CD8-positive, alpha-beta memory T cell (primary cell): Measurements from ENCODE around the gene OPRL1. TPM values are rescaled to one million over a fixed set of nuclear protein-coding genes. Genes with fewer than 3 reads are reported as not detected.

Source experiments
- CTCF ChIA-PET: fragments of 350-600 bp; sonication (Branson Sonifier 250); formaldehyde crosslinking; loops from one replicate; lab custom pipeline; 2021; ENCODE audit warnings: antibody characterized with exemption; lab: Charles Lee
- POLR2A ChIA-PET: fragments of 350-600 bp; sonication (Branson Sonifier 250); formaldehyde crosslinking; loops from one replicate; lab custom pipeline; 2021; ENCODE audit warnings: antibody characterized with exemption; lab: Charles Lee
- DNase-seq, 5 donors: peaks; one replicate each; pipeline versions ENCODE4 v3.0.0 to v3.0.0-alpha.2; 2020 to 2022; ENCODE audit warnings: mixed read lengths in 1 of 5
- H3K27ac ChIP-seq: one replicate; pipeline ENCODE4 v1.7.0; 2013; ENCODE audit warnings: low read depth, mild to moderate bottlenecking, low read length, moderate library complexity
- H3K27me3 ChIP-seq: 2 replicates; pipeline ENCODE4 v1.7.0; 2013; ENCODE audit warnings: low read length, mild to moderate bottlenecking; ENCODE audit not compliant: insufficient read depth, poor library complexity, severe bottlenecking
- H3K36me3 ChIP-seq: 2 replicates; pipeline ENCODE4 v1.7.0; 2013; ENCODE audit warnings: mild to moderate bottlenecking, low read length, moderate library complexity; ENCODE audit not compliant: insufficient read depth
- H3K4me1 ChIP-seq: 2 replicates; pipeline ENCODE4 v1.7.0; 2013; ENCODE audit warnings: mild to moderate bottlenecking, low read length, moderate library complexity; ENCODE audit not compliant: insufficient read depth
- H3K4me3 ChIP-seq: 2 replicates; pipeline ENCODE4 v1.7.0; 2013; ENCODE audit warnings: mild to moderate bottlenecking, low read length
- H3K9me3 ChIP-seq: 2 replicates; pipeline ENCODE4 v1.7.0; 2013; ENCODE audit warnings: mild to moderate bottlenecking, low read length
- H3K27ac Mint-ChIP-seq, 8 donors: one replicate each; pipeline ENCODE4 v1.8.0; 2020 to 2021; ENCODE audit warnings: mixed read lengths in 8 of 8, mild to moderate bottlenecking in 6 of 8, inconsistent platforms in 3 of 8, moderate library complexity in 3 of 8
- H3K27me3 Mint-ChIP-seq, 2 donors: one replicate each; pipeline ENCODE4 v1.8.0; 2020 to 2021; ENCODE audit warnings: mixed read lengths in 2 of 2, mild to moderate bottlenecking in 1 of 2, moderate library complexity in 1 of 2
- H3K36me3 Mint-ChIP-seq, 3 donors: one replicate each; pipeline ENCODE4 v1.8.0; 2020 to 2021; ENCODE audit warnings: mixed read lengths in 3 of 3, inconsistent platforms in 1 of 3, mild to moderate bottlenecking in 1 of 3
- H3K4me1 Mint-ChIP-seq, 3 donors: one replicate each; pipeline ENCODE4 v1.8.0; 2020 to 2021; ENCODE audit warnings: mixed read lengths in 3 of 3, inconsistent platforms in 1 of 3, mild to moderate bottlenecking in 1 of 3
- H3K4me3 Mint-ChIP-seq, 7 donors: one replicate each; pipeline ENCODE4 v1.8.0; 2020 to 2021; ENCODE audit warnings: mixed read lengths in 7 of 7, mild to moderate bottlenecking in 6 of 7, moderate library complexity in 4 of 7, inconsistent platforms in 2 of 7
- H3K9me3 Mint-ChIP-seq, 5 donors: one replicate each; pipeline ENCODE4 v1.8.0; 2020 to 2022; ENCODE audit warnings: mixed read lengths in 5 of 5, mild to moderate bottlenecking in 3 of 5, moderate library complexity in 2 of 5, inconsistent platforms in 1 of 5
- polyA plus RNA-seq: library from polyadenylated mRNA; unstranded; fragments of 300-500 nt; fragmentation: Illumina TruSeq; gene quantifications from one replicate; pipeline ENCODE4 v1.2.3, GENCODE V29; 2021
- total RNA-seq, 2 experiments: library from RNA; stranded (reverse); gene quantifications; one replicate each; pipeline ENCODE4 v1.2.3, GENCODE V29; 2021

Gene OPRL1
- total and polyA plus RNA-seq, 3 experiments from 2014 or later: 0.38 to 0.49 (median 0.44) TPM

GRCh38 chr20:64100946-64101688, 21.2 kb downstream of the OPRL1 start:
- H3K27ac ChIP-seq: no peak overlapping the region
- Mint-ChIP-seq H3K9me3 (no peaks in the 10 kb centered on the region), H3K4me3 (peak overlapping the region in 5 of 7 donors; percentile 9 to 72 (median 48)), H3K4me1 (peaks cover 0 to 27% (median 11%) of the 10 kb centered on the region in 3 donors), H3K36me3 (peaks cover 0 to 2% (median 0%) of the 10 kb centered on the region in 3 donors), H3K27ac (peak overlapping the region in 4 of 8 donors; percentile 19 to 72 (median 32)), H3K27me3 (peaks cover 9 to 21% of the 10 kb centered on the region in 2 donors)
- no peaks in the 10 kb centered on the region for H3K36me3 ChIP-seq
- ChIA-PET POLR2A (no interaction called here), CTCF (interaction anchor here (1.0 to 2.7 kb wide), 4 partner anchors 9 to 24 kb away, joined by 3 to 13 read pairs (median 6); partner anchors contain the start of gene LKAAEAR1)
- DNase-seq: no peak
- H3K27me3 ChIP-seq: peaks cover 7% of the 10 kb centered on the region
- H3K9me3 ChIP-seq: no peaks in the 10 kb centered on the region
- H3K4me1 ChIP-seq: peaks cover 6% of the 10 kb centered on the region
- H3K4me3 ChIP-seq: no peak overlapping the region

GRCh38 chr20:64101731-64102621, 22.1 kb downstream of the OPRL1 start:
- Histone ChIP-seq H3K36me3 (no peaks in the 10 kb centered on the region), H3K4me3 (no peak overlapping the region), H3K27me3 (peaks cover 7% of the 10 kb centered on the region), H3K9me3 (no peaks in the 10 kb centered on the region), H3K4me1 (peaks cover 6% of the 10 kb centered on the region), H3K27ac (no peak overlapping the region)
- ChIA-PET CTCF (interaction anchor here (1.0 to 2.7 kb wide), 4 partner anchors 8 to 25 kb away, joined by 3 to 13 read pairs (median 6); partner anchors contain the start of gene LKAAEAR1), POLR2A (no interaction called here)
- peaks cover 9 to 21% of the 10 kb centered on the region in 2 donors for H3K27me3 Mint-ChIP-seq
- peak overlapping the region in 3 of 8 donors; percentile 19 to 72 (median 27) for H3K27ac Mint-ChIP-seq
- H3K36me3 Mint-ChIP-seq: no peaks in the 10 kb centered on the region
- peak overlapping the region in 4 of 7 donors; percentile 33 to 72 (median 60) for H3K4me3 Mint-ChIP-seq
- H3K4me1 Mint-ChIP-seq: peaks cover 0 to 27% (median 11%) of the 10 kb centered on the region in 3 donors
- DNase-seq: peak; percentile 50 to 69 (median 61)
- H3K9me3 Mint-ChIP-seq: no peaks in the 10 kb centered on the region

GRCh38 chr20:64102647-64103354, 22.9 kb downstream of the OPRL1 start:
- H3K4me3 ChIP-seq: no peak overlapping the region
- H3K36me3 ChIP-seq: no peaks in the 10 kb centered on the region
- H3K9me3 ChIP-seq: no peaks in the 10 kb centered on the region
- POLR2A ChIA-PET: no interaction called here
- Mint-ChIP-seq H3K4me3 (peak overlapping the region in 6 of 7 donors; percentile 19 to 79 (median 48)), H3K36me3 (no peaks in the 10 kb centered on the region), H3K4me1 (peaks cover 0 to 27% (median 11%) of the 10 kb centered on the region in 3 donors), H3K27ac (peak overlapping the region in 2 of 8 donors; percentile 38 to 66), H3K9me3 (no peaks in the 10 kb centered on the region), H3K27me3 (peaks cover 9 to 21% of the 10 kb centered on the region in 2 donors)
- peak in 1 of 5 donors; percentile 41 for DNase-seq
- CTCF ChIA-PET: interaction anchor here (1.8 to 2.7 kb wide), 2 partner anchors 8 to 19 kb away, joined by 5 to 13 read pairs; partner anchors contain the start of gene LKAAEAR1
- H3K27me3 ChIP-seq: peaks cover 7% of the 10 kb centered on the region
- H3K4me1 ChIP-seq: peaks cover 6% of the 10 kb centered on the region
- no peak overlapping the region for H3K27ac ChIP-seq

- H3K27ac ChIP-seq: no peak overlapping the region
- no peak overlapping the region for H3K4me3 ChIP-seq
- Mint-ChIP-seq H3K27ac (peak overlapping the region in 1 of 8 donors; percentile 42), H3K4me1 (peaks cover 0 to 31% (median 13%) of the 10 kb centered on the region in 3 donors), H3K36me3 (no peaks in the 10 kb centered on the region), H3K27me3 (peaks cover 9 to 23% of the 10 kb centered on the region in 2 donors), H3K4me3 (peak overlapping the region in 1 of 7 donors; percentile 24), H3K9me3 (no peaks in the 10 kb centered on the region)
- H3K9me3 ChIP-seq: no peaks in the 10 kb centered on the region
- no peaks in the 10 kb centered on the region for H3K36me3 ChIP-seq
- ChIA-PET POLR2A (no interaction called here), CTCF (no interaction called here)
- peaks cover 6% of the 10 kb centered on the region for H3K4me1 ChIP-seq
- no peak for DNase-seq
- H3K27me3 ChIP-seq: peaks cover 7% of the 10 kb centered on the region
Measured at GRCh38 chr20:64103871-64104666, 24.2 kb downstream of the OPRL1 start.

GRCh38 chr20:64104667-64105451, 25.0 kb downstream of the OPRL1 start:
- POLR2A ChIA-PET: no interaction called here
- no peak overlapping the region for H3K27ac ChIP-seq
- Mint-ChIP-seq H3K4me3 (no peak overlapping the region), H3K27me3 (peaks cover 9 to 23% of the 10 kb centered on the region in 2 donors), H3K9me3 (no peaks in the 10 kb centered on the region), H3K4me1 (peaks cover 0 to 29% (median 13%) of the 10 kb centered on the region in 3 donors), H3K36me3 (no peaks in the 10 kb centered on the region), H3K27ac (no peak overlapping the region)
- no peak overlapping the region for H3K4me3 ChIP-seq
- H3K27me3 ChIP-seq: peaks cover 7% of the 10 kb centered on the region
- no peaks in the 10 kb centered on the region for H3K36me3 ChIP-seq
- CTCF ChIA-PET: no interaction called here
- DNase-seq: no peak
- peaks cover 6% of the 10 kb centered on the region for H3K4me1 ChIP-seq
- H3K9me3 ChIP-seq: no peaks in the 10 kb centered on the region

- Histone ChIP-seq H3K9me3 (no peaks in the 10 kb centered on the region), H3K4me1 (peaks cover 6% of the 10 kb centered on the region), H3K27me3 (peaks cover 7% of the 10 kb centered on the region), H3K36me3 (no peaks in the 10 kb centered on the region), H3K4me3 (no peak overlapping the region), H3K27ac (no peak overlapping the region)
- DNase-seq: no peak
- Mint-ChIP-seq H3K4me3 (no peak overlapping the region), H3K27ac (no peak overlapping the region), H3K9me3 (no peaks in the 10 kb centered on the region), H3K27me3 (peaks cover 9 to 23% of the 10 kb centered on the region in 2 donors), H3K4me1 (peaks cover 0 to 18% (median 9%) of the 10 kb centered on the region in 3 donors), H3K36me3 (no peaks in the 10 kb centered on the region)
- POLR2A ChIA-PET: no interaction called here
- CTCF ChIA-PET: no interaction called here
Measured at GRCh38 chr20:64105846-64106434, 26.1 kb downstream of the OPRL1 start.
